Upper lobe of left lung (tissue), 4 donors: ENCODE results near the gene SLC23A2.

Experiments
- EP300 ChIP-seq, 4 donors: sonication (generic); formaldehyde crosslinking; IDR thresholded peaks; one replicate each; pipeline ENCODE4 v1.5.1; 2017; ENCODE audit warnings: antibody characterized with exemption in 4 of 4, control low read depth in 2 of 4
- POLR2A ChIP-seq, 4 donors: fragments of 450-650 bp; IDR thresholded peaks; one replicate each; pipeline ENCODE4 v1.5.1; 2016 to 2017; ENCODE audit warnings: antibody characterized with exemption in 4 of 4, mild to moderate bottlenecking in 2 of 4
- POLR2AphosphoS5 ChIP-seq, 2 donors: sonication (generic); formaldehyde crosslinking; IDR thresholded peaks; one replicate each; pipeline ENCODE4 v1.5.1; 2017; ENCODE audit warnings: antibody characterized with exemption in 2 of 2
- TF ChIP-seq, protein P1 (sequence below), 6 experiments: fragments of 450-650 bp in 4 of 6; fragments of 200-600 bp in 2 of 6; sonication (generic) in 2 of 6; IDR thresholded peaks; one replicate each; pipeline ENCODE4 v1.5.1; 2016 to 2019; ENCODE audit warnings: antibody characterized with exemption in 6 of 6

DNA sequence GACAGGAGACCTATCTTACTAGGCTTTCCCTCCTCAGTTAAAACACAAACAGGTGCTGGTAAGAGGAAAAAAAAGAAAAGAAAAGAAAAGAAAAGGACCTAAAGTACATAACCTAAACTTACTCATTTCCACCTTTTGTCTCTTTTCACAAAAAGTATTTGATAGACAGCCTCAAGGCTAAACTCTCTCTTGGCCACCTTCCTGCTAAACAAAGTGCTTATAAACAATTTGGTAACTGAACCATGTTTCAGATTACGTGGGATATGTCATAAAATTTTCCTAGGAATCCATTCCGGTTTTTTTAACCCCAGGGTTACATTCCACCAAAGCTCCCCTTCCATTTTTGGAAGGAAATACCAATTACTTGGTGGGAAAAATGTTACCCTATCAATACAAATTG is 170.6 kb downstream of the SLC23A2 start:
- TF ChIP-seq, protein P1, sequence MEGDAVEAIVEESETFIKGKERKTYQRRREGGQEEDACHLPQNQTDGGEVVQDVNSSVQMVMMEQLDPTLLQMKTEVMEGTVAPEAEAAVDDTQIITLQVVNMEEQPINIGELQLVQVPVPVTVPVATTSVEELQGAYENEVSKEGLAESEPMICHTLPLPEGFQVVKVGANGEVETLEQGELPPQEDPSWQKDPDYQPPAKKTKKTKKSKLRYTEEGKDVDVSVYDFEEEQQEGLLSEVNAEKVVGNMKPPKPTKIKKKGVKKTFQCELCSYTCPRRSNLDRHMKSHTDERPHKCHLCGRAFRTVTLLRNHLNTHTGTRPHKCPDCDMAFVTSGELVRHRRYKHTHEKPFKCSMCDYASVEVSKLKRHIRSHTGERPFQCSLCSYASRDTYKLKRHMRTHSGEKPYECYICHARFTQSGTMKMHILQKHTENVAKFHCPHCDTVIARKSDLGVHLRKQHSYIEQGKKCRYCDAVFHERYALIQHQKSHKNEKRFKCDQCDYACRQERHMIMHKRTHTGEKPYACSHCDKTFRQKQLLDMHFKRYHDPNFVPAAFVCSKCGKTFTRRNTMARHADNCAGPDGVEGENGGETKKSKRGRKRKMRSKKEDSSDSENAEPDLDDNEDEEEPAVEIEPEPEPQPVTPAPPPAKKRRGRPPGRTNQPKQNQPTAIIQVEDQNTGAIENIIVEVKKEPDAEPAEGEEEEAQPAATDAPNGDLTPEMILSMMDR (IDR thresholded peaks at IDR 0.05), result no peak
- TF ChIP-seq POLR2A (IDR thresholded peaks at IDR 0.05) (no peak), EP300 (IDR thresholded peaks at IDR 0.05) (no peak), POLR2AphosphoS5 (IDR thresholded peaks at IDR 0.05) (no peak)
